ENCODE measurements around the gene PRKG1. TPM values are rescaled to one million over a fixed set of nuclear protein-coding genes. Genes with fewer than 3 reads are reported as not detected.

The PRKG1 gene
- total RNA-seq, 2 donors from 2014 or later: 1.3 to 2.7 TPM

- Histone ChIP-seq H3K4me1 (ENCODE audit: control insufficient read depth, insufficient read depth, low read length) (peaks cover 8% of the 10 kb centered on the region), H3K36me3 (ENCODE audit: control insufficient read depth, insufficient read depth, low read length) (no peaks in the 10 kb centered on the region), H3K27ac (ENCODE audit: low read depth, low read length) (no peak overlapping the region), H3K9me3 (ENCODE audit: control insufficient read depth, low read length) (no peaks in the 10 kb centered on the region), H3K9ac (ENCODE audit: extremely low read depth, low read length, poor library complexity, severe bottlenecking) (no peak overlapping the region), H3K27me3 (ENCODE audit: control insufficient read depth, insufficient read depth, low read length, poor library complexity, severe bottlenecking) (no peaks in the 10 kb centered on the region), H3K4me3 (ENCODE audit: low read length) (no peak overlapping the region)
- no peaks in the 10 kb centered on the region for H3K27me3 Mint-ChIP-seq (ENCODE audit: insufficient read depth)
- no peak overlapping the region for H3K4me3 Mint-ChIP-seq
- peaks cover 40% of the 10 kb centered on the region for H3K4me1 Mint-ChIP-seq
- 67 to 77% methylated on average over 4 to 5 of the region's 5 CpGs for WGBS, 2 experiments (ENCODE audit: insufficient coverage in 1 of 2, insufficient read length in 1 of 2)
- H3K27ac Mint-ChIP-seq: no peak overlapping the region
- no peaks in the 10 kb centered on the region for H3K9me3 Mint-ChIP-seq
- DNase-seq: no peak
- H3K36me3 Mint-ChIP-seq (ENCODE audit: low read depth): no peaks in the 10 kb centered on the region
- TF ChIP-seq CTCF (conservative IDR thresholded peaks at IDR 0.05): no peak
Observed at GRCh38 chr10:51488766-51489408, 414.6 kb downstream of the PRKG1 start.

GRCh38 chr10:51498424-51498823 is 424.1 kb downstream of the PRKG1 start:
- no peak for TF ChIP-seq CTCF (conservative IDR thresholded peaks at IDR 0.05)
- Mint-ChIP-seq H3K4me3 (no peak overlapping the region), H3K9me3 (no peaks in the 10 kb centered on the region), H3K36me3 (ENCODE audit: low read depth) (no peaks in the 10 kb centered on the region), H3K4me1 (peaks cover 25% of the 10 kb centered on the region), H3K27me3 (ENCODE audit: insufficient read depth) (peaks cover 3% of the 10 kb centered on the region), H3K27ac (no peak overlapping the region)
- Histone ChIP-seq H3K9me3 (ENCODE audit: control insufficient read depth, low read length) (no peaks in the 10 kb centered on the region), H3K36me3 (ENCODE audit: control insufficient read depth, insufficient read depth, low read length) (no peaks in the 10 kb centered on the region), H3K4me3 (ENCODE audit: low read length) (no peak overlapping the region), H3K27ac (ENCODE audit: low read depth, low read length) (no peak overlapping the region), H3K4me1 (ENCODE audit: control insufficient read depth, insufficient read depth, low read length) (no peaks in the 10 kb centered on the region), H3K9ac (ENCODE audit: extremely low read depth, low read length, poor library complexity, severe bottlenecking) (no peak overlapping the region), H3K27me3 (ENCODE audit: control insufficient read depth, insufficient read depth, low read length, poor library complexity, severe bottlenecking) (no peaks in the 10 kb centered on the region)
- DNase-seq: no peak
- WGBS, 2 experiments (ENCODE audit: insufficient coverage in 1 of 2, insufficient read length in 1 of 2): 83 to 95% methylated on average over 2 of the region's 2 CpGs

GRCh38 chr10:51501396-51501795 is 427.1 kb downstream of the PRKG1 start:
- Histone ChIP-seq H3K9ac (ENCODE audit: extremely low read depth, low read length, poor library complexity, severe bottlenecking) (no peak overlapping the region), H3K27ac (ENCODE audit: low read depth, low read length) (no peak overlapping the region), H3K27me3 (ENCODE audit: control insufficient read depth, insufficient read depth, low read length, poor library complexity, severe bottlenecking) (no peaks in the 10 kb centered on the region), H3K36me3 (ENCODE audit: control insufficient read depth, insufficient read depth, low read length) (no peaks in the 10 kb centered on the region), H3K4me3 (ENCODE audit: low read length) (no peak overlapping the region), H3K9me3 (ENCODE audit: control insufficient read depth, low read length) (no peaks in the 10 kb centered on the region), H3K4me1 (ENCODE audit: control insufficient read depth, insufficient read depth, low read length) (no peaks in the 10 kb centered on the region)
- H3K4me1 Mint-ChIP-seq: peaks cover 27% of the 10 kb centered on the region
- H3K36me3 Mint-ChIP-seq (ENCODE audit: low read depth): no peaks in the 10 kb centered on the region
- no peaks in the 10 kb centered on the region for H3K9me3 Mint-ChIP-seq
- H3K4me3 Mint-ChIP-seq: no peak overlapping the region
- no peak for TF ChIP-seq CTCF (conservative IDR thresholded peaks at IDR 0.05)
- no peak for DNase-seq
- H3K27ac Mint-ChIP-seq: no peak overlapping the region
- H3K27me3 Mint-ChIP-seq (ENCODE audit: insufficient read depth): peaks cover 3% of the 10 kb centered on the region
- WGBS, 2 experiments (ENCODE audit: insufficient coverage in 1 of 2, insufficient read length in 1 of 2): 90% methylated on average over 1 of the region's 1 CpG; no CpG with 5 or more reads in 1 of the 2 experiments
